Upper lobe of left lung (tissue), 4 donors: ENCODE results near the gene GH2.

ENCODE experiments used
- EP300 ChIP-seq, 4 donors: sonication (generic); formaldehyde crosslinking; IDR thresholded peaks; one replicate each; pipeline ENCODE4 v1.5.1; 2017; ENCODE audit warnings: antibody characterized with exemption in 4 of 4, control low read depth in 2 of 4
- POLR2A ChIP-seq, 4 donors: fragments of 450-650 bp; IDR thresholded peaks; one replicate each; pipeline ENCODE4 v1.5.1; 2016 to 2017; ENCODE audit warnings: antibody characterized with exemption in 4 of 4, mild to moderate bottlenecking in 2 of 4
- POLR2AphosphoS5 ChIP-seq, 2 donors: sonication (generic); formaldehyde crosslinking; IDR thresholded peaks; one replicate each; pipeline ENCODE4 v1.5.1; 2017; ENCODE audit warnings: antibody characterized with exemption in 2 of 2
- TF ChIP-seq, protein P1 (sequence below), 6 experiments: fragments of 450-650 bp in 4 of 6; fragments of 200-600 bp in 2 of 6; sonication (generic) in 2 of 6; IDR thresholded peaks; one replicate each; pipeline ENCODE4 v1.5.1; 2016 to 2019; ENCODE audit warnings: antibody characterized with exemption in 6 of 6

GRCh38 chr17:63911657-63912100 lies 29.9 kb upstream of the GH2 start:
- TF ChIP-seq, protein P1, sequence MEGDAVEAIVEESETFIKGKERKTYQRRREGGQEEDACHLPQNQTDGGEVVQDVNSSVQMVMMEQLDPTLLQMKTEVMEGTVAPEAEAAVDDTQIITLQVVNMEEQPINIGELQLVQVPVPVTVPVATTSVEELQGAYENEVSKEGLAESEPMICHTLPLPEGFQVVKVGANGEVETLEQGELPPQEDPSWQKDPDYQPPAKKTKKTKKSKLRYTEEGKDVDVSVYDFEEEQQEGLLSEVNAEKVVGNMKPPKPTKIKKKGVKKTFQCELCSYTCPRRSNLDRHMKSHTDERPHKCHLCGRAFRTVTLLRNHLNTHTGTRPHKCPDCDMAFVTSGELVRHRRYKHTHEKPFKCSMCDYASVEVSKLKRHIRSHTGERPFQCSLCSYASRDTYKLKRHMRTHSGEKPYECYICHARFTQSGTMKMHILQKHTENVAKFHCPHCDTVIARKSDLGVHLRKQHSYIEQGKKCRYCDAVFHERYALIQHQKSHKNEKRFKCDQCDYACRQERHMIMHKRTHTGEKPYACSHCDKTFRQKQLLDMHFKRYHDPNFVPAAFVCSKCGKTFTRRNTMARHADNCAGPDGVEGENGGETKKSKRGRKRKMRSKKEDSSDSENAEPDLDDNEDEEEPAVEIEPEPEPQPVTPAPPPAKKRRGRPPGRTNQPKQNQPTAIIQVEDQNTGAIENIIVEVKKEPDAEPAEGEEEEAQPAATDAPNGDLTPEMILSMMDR (IDR thresholded peaks at IDR 0.05): peak; percentile 53 to 95 (median 68)
- TF ChIP-seq POLR2A (IDR thresholded peaks at IDR 0.05) (no peak), EP300 (IDR thresholded peaks at IDR 0.05) (no peak), POLR2AphosphoS5 (IDR thresholded peaks at IDR 0.05) (no peak)
